Measurements from ENCODE around the gene IGFBP3.

Gene IGFBP3

DNA sequence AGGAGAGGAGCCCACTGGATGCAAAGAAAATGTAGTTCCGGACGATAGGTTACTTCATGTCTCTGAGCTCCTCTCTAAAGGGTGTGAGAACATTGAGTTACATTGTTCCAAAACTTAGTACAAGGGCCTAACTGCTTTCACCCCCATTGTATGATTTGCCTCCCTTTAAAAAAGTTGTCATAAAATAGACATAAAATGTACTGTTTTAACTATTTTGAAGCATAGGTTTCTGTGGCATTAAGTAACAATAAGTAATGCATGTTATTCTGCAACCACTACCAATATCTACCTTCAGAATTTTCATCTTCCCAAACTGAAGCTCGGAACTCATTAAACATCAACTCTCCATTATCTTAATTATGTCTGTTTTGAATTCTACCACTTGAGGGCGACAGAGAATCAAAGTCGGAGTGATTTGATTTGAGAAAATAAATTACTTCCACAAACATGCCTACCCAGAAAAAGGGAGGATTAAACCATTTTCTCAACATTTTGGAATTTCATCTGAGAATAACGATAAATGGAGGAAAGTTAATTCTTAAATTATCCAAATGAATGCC, 30.1 kb downstream of the IGFBP3 start:
- no peak for DNase-seq

DNA sequence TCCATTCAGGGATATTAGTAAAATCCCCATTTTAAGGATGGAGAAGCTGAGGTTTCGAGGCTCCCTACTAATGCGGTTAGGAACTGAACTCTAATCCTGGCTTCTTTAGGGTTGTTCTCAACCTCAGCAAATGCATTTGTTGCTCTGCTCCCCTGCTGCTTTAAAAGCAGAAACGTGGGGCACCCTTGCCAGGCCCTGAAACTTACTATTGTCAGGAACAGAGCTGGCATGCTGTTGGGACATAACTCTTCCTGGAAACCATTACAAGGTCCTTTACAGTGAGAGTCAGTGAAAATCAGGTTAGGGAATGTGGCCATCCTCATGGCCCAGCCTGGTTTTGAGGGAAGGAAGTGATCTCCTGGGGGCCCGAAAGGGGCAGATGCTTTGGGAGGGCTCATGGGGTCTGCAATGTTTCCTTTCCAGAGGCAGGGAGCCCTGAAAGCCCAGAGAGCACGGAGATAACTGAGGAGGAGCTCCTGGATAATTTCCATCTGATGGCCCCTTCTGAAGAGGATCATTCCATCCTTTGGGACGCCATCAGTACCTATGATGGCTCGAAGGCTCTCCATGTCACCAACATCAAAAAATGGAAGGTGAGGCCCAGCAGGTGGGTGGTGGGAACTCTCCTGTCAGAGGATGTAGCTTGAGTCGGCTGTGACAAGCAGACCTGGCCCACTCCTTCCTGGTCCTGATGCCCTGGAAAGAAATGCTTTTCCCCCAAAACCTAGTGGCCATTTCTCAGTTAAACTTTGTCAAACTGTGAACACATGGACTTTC, 30.8 kb downstream of the IGFBP3 start:
- DNase-seq = no peak

DNA sequence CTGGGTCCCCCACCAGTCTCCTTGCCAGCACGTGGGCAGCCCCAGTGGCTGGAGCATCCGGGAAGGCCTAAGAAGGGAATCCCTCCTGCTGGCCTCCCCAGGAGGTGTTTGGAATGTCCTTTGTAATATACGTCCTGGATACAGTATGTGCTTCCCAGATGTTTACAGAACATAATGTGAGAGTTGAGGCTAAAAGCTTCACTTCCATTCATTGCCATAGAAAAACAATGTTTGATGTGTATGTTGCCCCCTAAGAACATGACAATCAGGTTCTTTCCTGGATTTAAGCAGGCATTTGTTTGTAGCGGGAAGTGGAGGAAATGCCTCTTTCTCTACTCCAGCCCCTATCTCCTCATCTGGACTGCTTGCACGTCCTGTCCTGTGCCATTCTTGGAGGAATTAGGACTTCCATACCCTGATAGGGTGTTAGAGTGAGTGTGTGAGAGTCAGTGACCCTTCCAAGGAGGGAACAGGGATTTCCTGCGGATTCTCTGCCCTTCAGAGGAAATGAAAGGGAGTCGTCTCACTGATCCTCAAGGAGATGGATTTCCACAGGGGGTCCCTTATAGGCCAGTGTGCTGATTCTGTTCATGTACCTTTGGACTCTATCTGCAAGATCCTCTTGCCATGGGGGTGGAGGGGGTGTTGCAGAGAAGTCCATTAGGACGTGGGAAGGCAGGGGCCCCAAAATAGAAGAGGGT, 31.6 kb downstream of the IGFBP3 start:
- no peak for DNase-seq

DNA sequence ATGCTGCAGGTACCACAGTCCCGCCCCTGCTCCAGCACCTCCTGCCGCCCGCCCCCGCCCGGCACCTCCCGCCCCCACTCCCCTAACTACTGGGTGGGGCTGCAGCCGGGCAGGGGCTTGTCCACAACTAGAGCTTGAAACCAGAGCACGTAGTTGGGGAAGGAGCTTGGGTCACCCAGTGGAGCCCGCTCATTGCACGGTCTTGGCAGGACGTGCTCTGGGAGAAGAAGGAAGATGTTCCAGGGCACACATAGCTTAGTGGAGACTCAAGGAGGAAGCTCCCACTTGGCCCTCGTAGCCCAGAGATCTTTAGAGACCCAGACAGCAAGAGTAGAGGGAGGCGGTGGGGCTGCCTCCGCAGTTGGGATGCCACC, 32.1 kb downstream of the IGFBP3 start:
- no peak for DNase-seq

DNA sequence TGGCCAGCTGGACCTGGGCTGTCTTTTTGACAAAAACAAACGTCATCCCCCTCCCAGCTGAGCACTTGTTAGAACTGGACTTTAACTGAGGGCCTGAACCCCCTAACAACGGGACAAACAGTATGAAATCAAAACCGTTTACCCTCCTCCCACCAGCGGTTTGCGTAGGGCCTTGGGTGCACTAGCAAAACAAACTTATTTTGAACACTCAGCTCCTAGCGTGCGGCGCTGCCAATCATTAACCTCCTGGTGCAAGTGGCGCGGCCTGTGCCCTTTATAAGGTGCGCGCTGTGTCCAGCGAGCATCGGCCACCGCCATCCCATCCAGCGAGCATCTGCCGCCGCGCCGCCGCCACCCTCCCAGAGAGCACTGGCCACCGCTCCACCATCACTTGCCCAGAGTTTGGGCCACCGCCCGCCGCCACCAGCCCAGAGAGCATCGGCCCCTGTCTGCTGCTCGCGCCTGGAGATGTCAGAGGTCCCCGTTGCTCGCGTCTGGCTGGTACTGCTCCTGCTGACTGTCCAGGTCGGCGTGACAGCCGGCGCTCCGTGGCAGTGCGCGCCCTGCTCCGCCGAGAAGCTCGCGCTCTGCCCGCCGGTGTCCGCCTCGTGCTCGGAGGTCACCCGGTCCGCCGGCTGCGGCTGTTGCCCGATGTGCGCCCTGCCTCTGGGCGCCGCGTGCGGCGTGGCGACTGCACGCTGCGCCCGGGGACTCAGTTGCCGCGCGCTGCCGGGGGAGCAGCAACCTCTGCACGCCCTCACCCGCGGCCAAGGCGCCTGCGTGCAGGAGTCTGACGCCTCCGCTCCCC, 32.7 kb downstream of the IGFBP3 start, which contains the start of gene IGFBP1:
IGFBP1 (plus strand) TSS at position 304 of the 808 bp plus-strand sequence; CDS start at position 469, 165 bp downstream.
- DNase-seq = no peak

DNA sequence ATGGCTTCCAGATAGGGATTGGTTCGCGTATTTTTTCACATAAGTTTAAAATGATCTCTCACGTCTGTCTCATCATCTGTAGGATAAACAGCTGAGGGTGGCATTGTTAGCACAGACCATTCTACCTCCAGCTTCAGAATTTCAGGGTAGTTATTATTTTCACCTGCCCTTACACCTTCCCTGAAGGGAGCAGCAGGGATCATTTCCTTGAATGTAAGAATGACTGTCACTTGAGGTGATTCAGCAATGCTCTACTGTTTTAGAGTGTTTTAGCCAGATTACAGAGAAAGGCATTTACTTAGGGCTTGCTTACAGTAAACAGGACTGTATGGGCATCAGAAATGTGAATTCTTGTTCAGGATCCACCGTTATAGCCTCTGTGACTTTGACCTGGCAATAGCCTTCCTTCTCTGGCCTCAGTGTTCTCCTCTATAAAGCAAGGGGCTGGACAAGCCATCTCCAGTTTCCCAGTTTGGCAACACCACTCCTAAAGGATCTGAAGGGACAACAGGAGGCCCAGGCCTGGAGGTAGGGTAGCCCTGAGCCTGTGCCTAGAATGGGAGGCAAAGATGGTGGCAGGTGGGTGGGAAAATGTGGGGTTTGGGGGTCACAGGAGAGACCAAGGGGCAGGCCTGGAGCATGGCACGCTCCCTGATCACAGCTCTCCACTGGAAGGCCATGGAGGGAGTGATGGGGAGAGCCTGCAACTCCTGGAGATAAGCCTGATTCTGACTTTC, 34.0 kb downstream of the IGFBP3 start:
- DNase-seq = no peak

DNA sequence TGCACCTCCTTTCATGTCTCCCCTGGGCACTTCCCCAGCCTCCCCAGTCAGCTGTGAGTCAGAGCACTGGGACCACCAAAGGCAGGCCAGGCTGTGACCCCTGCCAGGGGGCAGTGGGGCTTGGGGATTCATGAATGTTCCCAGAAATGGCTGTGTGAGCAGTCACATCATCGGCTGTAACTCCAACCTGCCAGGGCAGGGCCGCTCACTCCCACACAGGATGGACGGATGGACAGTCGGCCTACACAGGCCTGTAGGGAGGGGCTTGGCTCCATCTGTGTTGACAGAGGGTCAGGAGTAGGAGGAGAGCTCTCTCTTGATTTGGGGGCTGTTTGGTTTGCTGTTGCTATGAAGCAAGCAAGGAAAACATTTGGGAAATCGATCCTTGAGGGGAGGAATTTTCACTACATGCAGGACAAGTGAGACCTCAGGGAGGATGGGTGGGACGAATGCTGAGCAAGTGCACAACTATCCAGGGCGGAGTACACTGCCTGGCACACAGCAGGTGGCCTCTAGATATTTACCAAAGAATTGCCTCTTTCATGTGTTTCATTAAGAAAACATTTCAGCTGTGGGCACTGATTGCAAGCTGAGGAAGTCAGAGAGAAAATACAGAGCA, 35.7 kb downstream of the IGFBP3 start:
- DNase-seq = no peak

DNA sequence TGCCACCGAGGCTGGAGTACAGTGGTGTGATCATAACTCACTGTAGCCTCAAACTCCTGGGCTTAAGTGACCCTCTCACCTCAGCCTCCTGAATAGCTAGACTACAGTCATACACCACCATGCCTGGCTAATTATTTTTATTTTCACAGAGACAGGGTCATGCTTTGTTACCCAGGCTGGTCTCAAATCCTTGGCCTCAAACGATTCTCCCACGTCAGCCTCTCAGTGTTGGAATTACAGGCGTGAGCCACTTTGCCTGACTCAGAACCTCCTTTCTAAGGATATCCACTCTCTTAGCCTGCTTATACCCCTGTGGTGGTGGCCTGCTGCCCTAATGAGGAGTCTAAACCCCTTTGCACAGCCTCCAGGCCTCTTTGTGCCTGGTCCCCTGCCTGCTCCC, 36.9 kb downstream of the IGFBP3 start:
- no peak for DNase-seq

DNA sequence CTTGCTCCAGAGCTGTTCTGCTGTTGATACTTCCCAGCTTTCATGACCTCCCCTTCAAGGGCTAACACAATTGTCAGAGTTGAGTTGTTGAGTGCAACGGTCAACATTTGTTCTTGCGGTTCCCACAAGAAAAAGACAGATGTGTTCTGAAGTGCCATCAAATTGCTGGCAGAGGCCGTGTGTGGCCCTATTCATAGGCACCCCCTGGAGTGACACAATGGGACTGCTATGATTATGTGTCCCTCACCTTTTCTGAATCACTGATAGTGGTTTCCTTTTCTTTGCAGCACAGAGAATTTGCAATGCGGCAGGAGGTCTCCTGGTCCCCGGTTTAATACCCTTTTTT, 38.6 kb downstream of the IGFBP3 start:
- no peak for DNase-seq

DNA sequence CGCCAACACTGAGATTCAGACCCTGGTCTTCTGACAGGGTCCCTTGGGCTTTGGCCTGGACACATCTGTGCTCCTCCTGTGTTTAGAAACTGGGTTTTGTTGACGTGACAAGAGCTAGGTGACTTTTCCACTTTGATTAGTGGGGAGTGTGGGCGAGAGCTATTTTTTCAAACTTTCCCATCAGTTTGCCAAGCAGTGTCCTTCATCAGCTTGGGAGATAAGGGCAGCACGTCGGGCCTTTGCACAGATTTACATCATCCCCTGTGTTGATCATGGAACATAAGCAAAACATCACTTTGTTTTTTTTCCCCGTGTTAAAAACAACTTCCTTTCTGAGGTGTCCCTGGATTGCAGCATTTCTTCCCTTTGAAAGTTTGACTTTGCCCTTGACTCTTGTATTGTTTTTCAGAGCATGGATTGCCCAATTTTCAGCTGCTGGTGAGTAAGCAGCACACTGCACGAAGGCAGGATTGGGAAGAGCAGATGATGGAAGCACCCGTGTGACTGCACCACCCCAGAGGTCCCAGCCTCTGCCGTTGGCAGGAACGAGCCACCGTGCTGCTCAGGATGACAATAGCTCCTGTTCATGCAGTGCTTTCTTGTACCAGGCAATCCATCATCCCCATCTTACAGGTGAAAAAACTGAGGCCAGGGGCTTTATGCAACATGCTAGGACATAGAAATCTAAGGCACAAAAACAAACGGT, 39.2 kb downstream of the IGFBP3 start:
- DNase-seq = no peak

DNA sequence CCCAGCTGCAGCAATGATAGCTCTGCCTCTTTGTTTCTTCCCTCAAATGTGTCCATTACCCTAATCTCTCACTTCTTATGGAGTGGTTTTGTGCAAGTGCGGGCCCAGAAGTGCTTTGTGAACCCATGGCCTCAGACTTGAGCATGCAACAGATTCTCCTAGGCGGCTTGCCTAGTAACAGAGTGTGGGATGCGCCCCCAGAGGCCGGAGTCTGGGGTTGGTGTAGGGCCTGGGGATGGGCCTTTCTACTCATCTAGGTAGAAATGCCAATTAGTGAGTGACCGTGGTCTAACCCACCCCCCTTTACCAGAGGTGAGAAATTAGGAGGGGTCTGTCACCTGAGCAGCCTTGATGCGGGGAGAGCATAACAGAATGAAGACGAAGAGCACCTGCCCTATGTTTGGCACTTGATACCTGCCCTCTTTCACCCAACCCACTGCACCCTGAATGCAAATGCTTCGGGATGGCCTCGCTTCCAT, 39.8 kb downstream of the IGFBP3 start:
- no peak for DNase-seq

DNA sequence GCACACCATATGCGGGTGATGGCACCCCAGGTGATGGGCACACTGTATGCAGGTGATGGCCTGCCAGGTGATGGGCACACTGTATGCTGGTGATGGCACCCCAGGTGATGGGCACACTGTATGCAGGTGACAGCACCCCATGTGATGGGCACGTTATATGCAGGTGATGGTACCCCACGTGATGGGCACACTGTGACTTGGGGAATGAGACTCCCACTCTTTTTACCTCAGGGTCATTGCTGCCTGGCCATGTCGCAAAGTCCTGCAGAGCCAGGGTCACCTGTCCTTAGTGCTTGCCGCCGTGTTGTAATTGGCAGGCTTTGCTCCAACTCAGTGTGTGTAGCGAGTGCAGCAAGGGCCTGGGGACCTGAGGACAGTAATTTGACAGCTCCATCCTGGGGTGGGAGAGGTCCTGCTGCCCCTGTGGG, 40.6 kb downstream of the IGFBP3 start:
- DNase-seq = no peak

DNA sequence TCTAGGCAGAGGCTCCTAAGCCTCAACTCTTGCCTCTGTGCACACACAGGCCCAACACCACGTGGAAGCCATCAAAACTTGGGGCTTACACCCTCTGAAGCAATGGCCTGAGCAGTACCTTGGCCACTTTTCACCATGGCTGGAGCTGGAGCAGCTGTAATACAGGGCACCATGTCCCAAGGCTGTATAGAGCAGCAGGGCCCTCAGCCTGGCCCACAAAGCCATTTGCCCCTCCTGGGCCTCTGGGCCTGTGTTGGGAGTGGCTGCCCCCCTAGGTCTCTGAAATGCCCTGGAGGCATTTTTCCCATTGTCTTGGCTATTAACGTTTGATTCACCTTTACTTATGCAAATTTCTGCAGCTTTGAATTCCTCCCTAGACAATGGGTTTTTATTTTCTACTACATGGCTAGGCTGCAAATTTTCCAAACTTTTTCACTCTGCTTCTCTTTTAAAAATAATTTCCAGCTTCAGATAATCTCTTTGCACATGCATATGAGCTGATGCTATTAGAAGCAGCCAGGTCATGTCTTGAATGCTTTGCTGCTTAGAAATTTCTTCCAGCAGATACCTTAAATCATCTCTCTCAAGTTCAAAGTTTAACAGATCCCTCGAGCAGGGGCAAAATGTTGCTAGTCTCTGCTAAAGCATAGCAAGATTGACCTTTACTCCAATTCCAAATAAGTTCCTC, 42.5 kb downstream of the IGFBP3 start:
- DNase-seq = no peak

DNA sequence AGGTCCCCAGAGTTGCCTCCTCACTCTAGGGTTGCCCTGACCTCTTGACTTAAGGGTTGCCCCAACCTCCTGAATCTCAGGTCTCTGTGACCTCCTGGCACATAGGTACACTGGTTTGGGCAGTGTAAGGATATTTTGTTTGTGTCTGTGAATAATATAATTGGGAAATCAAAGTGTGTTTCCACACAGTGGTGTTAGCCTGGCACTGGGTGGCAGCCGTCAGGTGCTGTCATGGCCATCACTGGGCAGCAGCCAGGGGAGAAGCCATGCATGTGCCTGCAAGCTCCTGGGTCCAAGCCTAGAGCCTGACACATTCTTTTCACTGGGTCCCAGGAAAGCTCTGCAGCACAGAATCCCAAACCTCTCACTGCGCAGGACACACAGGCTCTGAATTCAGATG, 44.6 kb downstream of the IGFBP3 start:
- DNase-seq = no peak

DNA sequence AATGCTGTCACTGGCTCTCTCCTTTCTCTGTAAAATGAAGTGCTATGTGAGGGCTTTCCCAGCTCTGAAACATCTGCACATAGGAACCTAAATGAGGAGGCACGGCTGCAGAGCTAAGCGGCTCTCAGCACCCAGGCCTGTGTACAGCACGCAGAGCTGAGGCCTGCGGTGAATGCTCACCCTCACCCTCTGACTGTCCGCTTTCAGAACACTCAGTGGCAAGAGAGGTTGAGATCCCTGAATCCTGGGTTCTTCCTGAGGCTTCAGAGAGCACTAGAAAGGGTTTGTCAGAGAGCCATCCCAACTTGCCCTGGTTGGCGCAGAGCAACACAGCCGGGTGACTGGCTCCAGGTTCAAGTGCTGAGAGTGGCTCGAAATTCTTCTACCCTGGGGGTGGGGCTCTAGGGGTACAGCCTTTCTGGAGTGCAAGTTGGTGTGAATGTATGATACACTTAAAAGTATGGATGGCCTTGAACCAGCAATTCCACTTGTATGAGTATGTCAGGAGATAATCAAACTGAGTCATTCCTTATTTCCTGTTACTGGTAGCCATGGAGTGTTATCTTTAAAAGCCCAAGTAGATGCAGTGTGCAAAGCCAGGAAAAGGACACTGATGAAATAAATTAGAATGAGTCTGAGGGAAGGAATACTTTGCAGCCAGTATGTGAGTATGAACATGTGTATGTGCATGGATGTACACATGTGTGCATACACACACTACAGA, 46.5 kb downstream of the IGFBP3 start:
- no peak for DNase-seq

DNA sequence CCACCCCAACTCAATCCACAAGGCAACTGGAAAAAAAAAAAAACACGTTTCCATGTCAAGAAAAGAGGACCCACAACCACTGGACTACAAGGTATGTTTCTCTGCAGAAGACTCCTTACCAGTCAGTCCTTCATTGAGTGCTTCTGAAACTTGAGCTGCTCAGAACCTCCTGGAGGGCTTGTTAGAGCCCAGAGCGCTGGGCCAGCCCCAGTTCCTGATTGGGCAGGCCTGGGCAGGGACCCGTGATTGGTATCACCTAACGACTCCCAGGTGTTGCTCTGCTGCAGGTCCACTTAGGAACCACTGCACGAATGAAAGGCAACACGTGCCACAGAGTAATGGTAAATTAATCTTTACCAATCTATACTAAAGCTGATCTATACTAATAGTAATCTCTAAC, 47.7 kb downstream of the IGFBP3 start:
- no peak for DNase-seq

DNA sequence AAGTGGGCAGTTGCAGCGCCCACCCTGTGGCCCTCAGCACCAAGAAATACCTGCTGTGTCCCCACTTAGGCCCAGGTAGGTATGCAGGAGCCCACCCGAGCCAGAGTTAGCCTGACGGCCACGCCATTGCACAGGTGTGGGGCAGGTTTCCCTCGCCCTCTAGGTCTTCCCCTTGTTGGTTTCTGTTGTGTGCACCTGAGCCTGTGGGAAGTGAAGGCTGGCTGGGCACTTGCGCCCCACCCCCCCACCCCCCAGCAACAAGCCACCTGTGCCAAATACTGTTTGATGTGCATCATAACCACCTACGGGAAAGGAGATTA, 48.1 kb downstream of the IGFBP3 start, which contains the start of gene CCDC201:
CCDC201 (minus strand) TSS at position 48 of the 320 bp plus-strand sequence. CDS start 75 bp downstream, outside the sequence.
- DNase-seq = no peak

DNA sequence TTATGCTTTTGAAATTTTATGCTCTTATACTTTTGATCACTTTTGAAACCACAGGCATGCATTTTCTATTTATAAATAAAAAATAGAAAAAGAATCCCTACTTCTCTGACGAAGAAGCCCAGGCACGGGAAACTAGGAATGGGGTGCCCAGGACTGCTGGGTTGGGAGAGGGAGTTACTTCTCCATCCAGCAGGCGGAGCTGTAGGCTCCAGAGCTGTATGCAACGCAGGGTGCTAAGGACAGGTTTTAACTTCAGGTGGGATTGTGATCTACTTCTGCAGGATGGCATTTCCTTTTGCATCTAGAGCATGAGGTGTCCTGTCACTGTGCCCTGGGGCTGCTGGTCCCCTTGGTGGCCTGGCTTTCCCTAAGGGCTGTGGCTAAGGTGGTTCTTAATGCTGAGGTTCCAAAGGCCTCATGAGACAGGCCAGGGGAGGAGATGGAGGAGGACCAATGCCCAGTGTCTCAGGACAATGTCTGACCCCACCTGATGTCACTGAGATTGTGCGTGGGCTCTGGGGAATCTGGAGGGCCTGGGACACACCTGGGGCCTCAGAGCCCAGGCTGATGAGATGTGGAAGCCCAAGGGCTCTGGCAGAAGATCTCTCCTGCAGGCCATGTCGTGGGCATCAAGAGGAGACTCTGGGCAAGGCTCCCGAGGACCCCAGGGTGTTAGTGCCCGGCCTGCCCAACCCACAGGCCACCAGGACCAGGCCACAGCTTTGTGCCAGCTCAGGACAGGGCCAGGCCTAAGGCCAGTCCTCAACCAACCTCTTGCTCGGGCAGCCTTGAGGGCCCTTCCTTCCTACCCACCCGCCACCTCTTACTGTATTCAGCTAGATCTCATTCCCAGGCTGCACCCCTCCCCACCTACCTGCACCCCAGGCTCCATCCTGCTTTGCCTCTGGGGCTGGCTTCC, 48.7 kb downstream of the IGFBP3 start:
- no peak for DNase-seq

DNA sequence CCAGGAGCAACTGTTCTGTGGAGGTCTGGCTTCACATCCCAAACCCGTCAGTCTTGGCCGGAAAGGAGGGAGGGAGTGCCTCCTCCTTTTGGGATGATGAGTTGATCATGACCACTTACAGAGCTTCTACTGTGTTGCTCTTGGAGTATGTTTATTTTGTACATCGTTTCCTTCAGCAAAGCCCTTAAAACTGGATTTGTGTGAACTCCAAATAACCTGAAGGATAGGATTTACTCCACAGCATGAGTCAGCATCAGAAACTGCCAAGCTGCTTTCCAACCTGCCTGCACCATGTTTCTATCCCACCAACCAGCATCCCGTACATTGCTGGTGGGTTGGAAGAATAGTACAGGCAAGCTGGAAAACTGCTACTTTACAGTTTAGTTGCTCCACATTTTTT, 51.6 kb downstream of the IGFBP3 start:
- DNase-seq = no peak
